MM.1S (cell line): ENCODE data around the gene ABCC4.
"Not testable (repeated sequence)": the region's sequence is repeated elsewhere in the genome, so short reads cannot be mapped to it uniquely, and the experiment has no call there.

Source experiments
- DNase-seq: peaks from one replicate; pipeline ENCODE4 v3.0.0-alpha.2; 2015
- H2AFZ ChIP-seq: fragments of 300-600 bp; sonication (generic); 2 replicates; pipeline ENCODE4 v1.6.0; 2016; ENCODE audit warnings: antibody characterized with exemption, low read length
- H3F3A ChIP-seq: fragments of 300-600 bp; sonication (generic); 2 replicates; pipeline ENCODE4 v1.6.1; 2016; ENCODE audit warnings: mild to moderate bottlenecking, antibody characterized with exemption, low read length, moderate library complexity, mixed read lengths; ENCODE audit not compliant: insufficient read depth
- H3K27ac ChIP-seq: fragments of 300-600 bp; sonication (generic); 2 replicates; pipeline ENCODE4 v1.5.1; 2016; ENCODE audit warnings: mild to moderate bottlenecking, low read length
- H3K27me3 ChIP-seq: fragments of 300-600 bp; sonication (generic); replicated peaks from 2 replicates; pipeline ENCODE4 v1.6.0; 2016; ENCODE audit warnings: low read length; ENCODE audit not compliant: insufficient read depth
- H3K36me3 ChIP-seq: fragments of 300-600 bp; sonication (generic); replicated peaks from 2 replicates; pipeline ENCODE4 v1.6.1; 2016; ENCODE audit warnings: mild to moderate bottlenecking, low read length, mixed read lengths; ENCODE audit not compliant: insufficient read depth
- H3K4me1 ChIP-seq: fragments of 300-600 bp; sonication (generic); 2 replicates; pipeline ENCODE4 v1.6.1; 2016; ENCODE audit warnings: low read length, mixed read lengths
- H3K4me2 ChIP-seq: fragments of 300-600 bp; sonication (generic); 2 replicates; pipeline ENCODE4 v1.6.0; 2016; ENCODE audit warnings: low read depth, low read length
- H3K4me3 ChIP-seq: fragments of 300-600 bp; sonication (generic); 2 replicates; pipeline ENCODE4 v1.5.1; 2016; ENCODE audit warnings: low read length, mixed read lengths
- H3K79me2 ChIP-seq: fragments of 300-600 bp; sonication (generic); 2 replicates; pipeline ENCODE4 v1.6.1; 2016; ENCODE audit warnings: mixed run types, low read length, mixed read lengths
- H3K9ac ChIP-seq: fragments of 300-600 bp; sonication (generic); 2 replicates; pipeline ENCODE4 v1.6.1; 2016; ENCODE audit warnings: low read length, mixed read lengths
- H3K9me2 ChIP-seq: fragments of 300-600 bp; sonication (generic); replicated peaks from 2 replicates; pipeline ENCODE4 v1.6.1; 2016; ENCODE audit warnings: mild to moderate bottlenecking, low read length, mixed read lengths; ENCODE audit not compliant: insufficient read depth
- H3K9me3 ChIP-seq: fragments of 300-600 bp; sonication (generic); replicated peaks from 2 replicates; pipeline ENCODE4 v1.6.1; 2016; ENCODE audit warnings: mild to moderate bottlenecking, low read length, mixed read lengths; ENCODE audit not compliant: insufficient read depth
- H4K20me1 ChIP-seq: fragments of 300-600 bp; sonication (generic); 2 replicates; pipeline ENCODE4 v1.6.1; 2016; ENCODE audit warnings: mild to moderate bottlenecking, low read length, moderate library complexity, mixed read lengths; ENCODE audit not compliant: insufficient read depth
- CTCF ChIP-seq: fragments of 300-600 bp; sonication (generic); IDR thresholded peaks from 2 replicates; pipeline ENCODE4 v1.5.1; 2016; ENCODE audit warnings: antibody characterized with exemption, low read length, mixed read lengths
- EZH2 ChIP-seq: fragments of 300-600 bp; sonication (generic); optimal IDR thresholded peaks from 2 replicates; pipeline ENCODE3; 2017; ENCODE audit warnings: low read depth, mild to moderate bottlenecking, antibody characterized with exemption, low read length, mixed read lengths
- EZH2phosphoT487 ChIP-seq: fragments of 300-600 bp; sonication (generic); IDR thresholded peaks from 2 replicates; pipeline ENCODE4 v1.6.1; 2018; ENCODE audit warnings: antibody characterized with exemption, low read length

The ABCC4 gene

DNA sequence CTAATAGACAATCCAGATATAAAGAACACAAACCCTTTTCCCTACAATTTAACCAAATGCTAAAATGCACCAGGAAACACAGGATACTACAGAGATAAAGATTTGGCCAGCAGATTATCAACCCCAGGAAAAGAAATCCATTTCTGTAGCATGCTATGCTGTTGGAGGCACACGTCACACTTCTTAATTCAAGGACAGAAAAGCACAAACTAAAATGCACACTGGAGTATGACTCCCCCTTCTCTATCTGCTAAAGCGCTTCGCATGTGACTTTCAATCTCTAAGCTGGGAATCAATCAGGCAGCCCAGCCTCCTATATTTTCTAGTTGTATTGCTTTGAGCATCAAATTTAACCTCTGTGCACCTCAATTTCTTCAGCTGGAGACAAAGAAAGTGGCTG is 22.2 kb downstream of the ABCC4 start:
- Histone ChIP-seq H3K79me2 (no peaks in the 10 kb centered on the region), H3K9me3 (no peaks in the 10 kb centered on the region), H3F3A (no peaks in the 10 kb centered on the region), H3K36me3 (no peaks in the 10 kb centered on the region), H3K9me2 (no peaks in the 10 kb centered on the region), H4K20me1 (no peaks in the 10 kb centered on the region), H3K4me2 (no peak overlapping the region), H3K27me3 (no peaks in the 10 kb centered on the region), H3K4me1 (no peaks in the 10 kb centered on the region), H3K9ac (no peak overlapping the region), H3K4me3 (no peak overlapping the region), H2AFZ (no peak overlapping the region), H3K27ac (no peak overlapping the region)
- TF ChIP-seq EZH2 = no peak
- no peak for TF ChIP-seq CTCF
- no peak for TF ChIP-seq EZH2phosphoT487
- no peak for DNase-seq

GRCh38 chr13:95276037-95276505 is 25.2 kb downstream of the ABCC4 start:
- no peaks in the 10 kb centered on the region for H3F3A ChIP-seq
- no peaks in the 10 kb centered on the region for H3K4me1 ChIP-seq
- no peak for DNase-seq
- no peaks in the 10 kb centered on the region for H3K9me2 ChIP-seq
- H3K4me3 ChIP-seq = no peak overlapping the region
- no peak overlapping the region for H3K27ac ChIP-seq
- H3K27me3 ChIP-seq = no peaks in the 10 kb centered on the region
- H3K4me2 ChIP-seq = no peak overlapping the region
- no peak overlapping the region for H3K9ac ChIP-seq
- H2AFZ ChIP-seq = no peak overlapping the region
- TF ChIP-seq EZH2 = no peak
- no peak for TF ChIP-seq CTCF
- no peak for TF ChIP-seq EZH2phosphoT487
- H3K36me3 ChIP-seq = no peaks in the 10 kb centered on the region
- H3K79me2 ChIP-seq = no peaks in the 10 kb centered on the region
- no peaks in the 10 kb centered on the region for H4K20me1 ChIP-seq
- H3K9me3 ChIP-seq = no peaks in the 10 kb centered on the region

DNA sequence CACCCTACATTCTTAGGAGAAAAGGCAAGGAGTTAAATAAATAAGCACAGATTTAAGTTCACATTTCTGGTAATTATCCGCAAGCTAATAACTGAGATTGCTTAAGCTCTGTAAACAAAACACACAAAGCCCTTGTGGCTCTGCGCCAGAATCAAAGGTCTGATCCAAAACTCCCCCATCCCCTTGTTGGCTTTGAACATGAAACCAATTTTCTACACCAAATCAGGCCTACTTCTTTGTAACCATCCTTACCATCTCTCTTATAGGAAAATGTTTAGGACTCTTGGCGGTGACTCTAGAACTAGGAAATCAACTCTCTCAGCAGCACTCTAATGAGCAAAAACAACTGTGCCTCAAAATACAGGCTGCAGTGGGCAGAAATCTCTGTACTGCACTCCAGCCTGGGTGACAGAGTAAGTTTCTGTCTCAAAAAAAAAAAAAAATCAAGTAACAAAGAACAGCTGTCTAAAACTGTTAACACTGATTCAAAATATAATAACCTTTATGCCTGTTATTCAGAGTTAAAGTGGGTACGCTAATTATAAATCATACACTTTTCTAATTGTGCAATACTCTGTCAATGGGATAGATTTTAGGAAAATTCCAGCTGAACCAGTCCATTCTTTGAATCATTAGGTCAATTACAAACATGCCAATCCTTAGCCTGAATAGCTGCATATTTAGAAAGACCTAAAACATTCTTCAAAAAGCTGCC is 25.8 kb downstream of the ABCC4 start:
- Histone ChIP-seq H3K9me3 (no peaks in the 10 kb centered on the region), H3K9ac (no peak overlapping the region), H3K36me3 (no peaks in the 10 kb centered on the region), H3K27ac (no peak overlapping the region), H3K4me2 (no peak overlapping the region), H3K4me3 (no peak overlapping the region), H3K4me1 (no peaks in the 10 kb centered on the region), H3K9me2 (no peaks in the 10 kb centered on the region), H4K20me1 (no peaks in the 10 kb centered on the region), H2AFZ (no peak overlapping the region), H3F3A (no peaks in the 10 kb centered on the region), H3K27me3 (no peaks in the 10 kb centered on the region), H3K79me2 (no peaks in the 10 kb centered on the region)
- TF ChIP-seq EZH2phosphoT487 = no peak
- no peak for TF ChIP-seq EZH2
- TF ChIP-seq CTCF = no peak
- DNase-seq = no peak

DNA sequence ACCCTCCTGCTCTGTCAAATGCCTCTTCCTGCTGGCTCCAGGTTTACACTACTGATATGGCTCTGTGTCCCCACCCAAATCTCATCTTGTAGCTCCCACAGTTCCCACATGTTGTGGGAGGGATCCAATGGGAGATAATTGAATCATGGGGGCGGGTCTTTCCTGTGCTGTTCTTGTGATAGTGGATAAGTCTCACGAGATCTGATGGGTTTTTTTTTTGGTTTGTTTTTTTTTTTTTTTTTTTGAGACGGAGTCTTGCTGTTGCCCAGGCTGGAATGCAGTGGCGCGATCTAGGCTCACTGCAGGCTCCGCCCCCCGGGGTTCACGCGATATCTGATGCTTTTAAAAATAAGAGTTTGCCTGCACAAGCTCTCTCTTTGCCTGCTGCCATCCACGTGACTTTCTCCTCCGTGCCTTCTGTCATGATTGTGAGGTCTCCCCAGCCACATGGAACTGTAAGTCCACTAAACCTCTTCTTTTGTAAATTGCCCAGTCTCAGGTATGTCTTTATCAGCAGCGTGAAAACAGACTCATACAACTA is 27.6 kb downstream of the ABCC4 start:
- H3K79me2 ChIP-seq, H4K20me1 ChIP-seq, H3K4me3 ChIP-seq, H3K27me3 ChIP-seq, H3K4me2 ChIP-seq, H2AFZ ChIP-seq, DNase-seq, H3K4me1 ChIP-seq, H3K36me3 ChIP-seq, H3K9me2 ChIP-seq, H3K9me3 ChIP-seq, H3K9ac ChIP-seq, H3F3A ChIP-seq, H3K27ac ChIP-seq: not testable (repeated sequence)

DNA sequence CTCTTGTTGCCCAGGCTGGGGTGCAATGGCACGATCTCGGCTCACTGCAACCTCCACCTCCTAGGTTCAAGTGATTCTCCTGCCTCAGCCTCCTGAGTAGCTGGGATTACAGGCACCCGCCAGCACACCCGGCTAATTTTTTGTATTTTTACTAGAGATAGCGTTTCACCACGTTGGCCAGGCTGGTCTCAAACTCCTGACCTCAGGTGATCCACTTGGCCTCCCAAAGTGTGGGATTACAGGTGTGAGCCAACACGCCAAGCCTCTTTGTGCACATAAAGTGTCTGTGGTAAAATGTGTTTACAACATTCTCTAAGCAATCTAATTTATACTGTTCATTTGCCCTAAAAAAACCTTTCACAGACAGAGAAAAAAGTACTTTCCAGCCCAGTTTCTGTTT is 29.2 kb downstream of the ABCC4 start:
- H3K79me2 ChIP-seq, H3K9ac ChIP-seq, H3K27ac ChIP-seq, H3K9me3 ChIP-seq, H3K27me3 ChIP-seq, H3K4me2 ChIP-seq, H2AFZ ChIP-seq, H3F3A ChIP-seq, H3K36me3 ChIP-seq, H4K20me1 ChIP-seq, H3K4me3 ChIP-seq, DNase-seq, H3K4me1 ChIP-seq, H3K9me2 ChIP-seq: not testable (repeated sequence)
